Nephron progenitor cell (in vitro differentiated cells): ENCODE data around the gene TCF7L2.
A peak's percentile ranks its signal among the peaks of the same experiment; 100 is the strongest.

ENCODE experiments used
- DNase-seq: peaks from one replicate; pipeline ENCODE4 v3.0.0; 2021
- H3K27ac Mint-ChIP-seq: 2 replicates; pipeline ENCODE4 v1.8.0; 2021; ENCODE audit warnings: mild to moderate bottlenecking, moderate library complexity, mixed read lengths
- H3K27me3 Mint-ChIP-seq: 2 replicates; pipeline ENCODE4 v1.8.0; 2021; ENCODE audit warnings: mild to moderate bottlenecking, low read depth, mixed read lengths; ENCODE audit not compliant: poor library complexity
- H3K36me3 Mint-ChIP-seq: 2 replicates; pipeline ENCODE4 v1.8.0; 2021; ENCODE audit warnings: low read depth, mixed read lengths
- H3K4me1 Mint-ChIP-seq: 2 replicates; pipeline ENCODE4 v1.8.0; 2021; ENCODE audit warnings: mixed read lengths
- H3K4me3 Mint-ChIP-seq: 2 replicates; pipeline ENCODE4 v1.8.0; 2021; ENCODE audit warnings: mild to moderate bottlenecking, moderate library complexity, mixed read lengths
- H3K9me3 Mint-ChIP-seq: 2 replicates; pipeline ENCODE4 v1.8.0; 2021; ENCODE audit warnings: mild to moderate bottlenecking, moderate library complexity, mixed read lengths
- CTCF ChIP-seq: fragments of 200-600 bp; sonication (generic); IDR thresholded peaks from 2 replicates; pipeline ENCODE4 v1.5.0; 2021; ENCODE audit warnings: antibody characterized with exemption

Gene TCF7L2

GRCh38 chr10:113071446-113071845 lies 121.4 kb downstream of the TCF7L2 start:
- no peak for TF ChIP-seq CTCF
- H3K9me3 Mint-ChIP-seq = no peaks in the 10 kb centered on the region
- peaks cover 7% of the 10 kb centered on the region for H3K27me3 Mint-ChIP-seq
- H3K4me1 Mint-ChIP-seq = peaks cover 40% of the 10 kb centered on the region
- H3K27ac Mint-ChIP-seq = no peak overlapping the region
- no peak for DNase-seq
- H3K4me3 Mint-ChIP-seq = no peak overlapping the region
- peaks cover 25% of the 10 kb centered on the region for H3K36me3 Mint-ChIP-seq

GRCh38 chr10:113073549-113074189 lies 123.6 kb downstream of the TCF7L2 start:
- peaks cover 7% of the 10 kb centered on the region for H3K27me3 Mint-ChIP-seq
- peak overlapping the region; percentile 85 for H3K27ac Mint-ChIP-seq
- no peaks in the 10 kb centered on the region for H3K9me3 Mint-ChIP-seq
- peaks cover 33% of the 10 kb centered on the region for H3K4me1 Mint-ChIP-seq
- peaks cover 29% of the 10 kb centered on the region for H3K36me3 Mint-ChIP-seq
- DNase-seq = no peak
- no peak for TF ChIP-seq CTCF
- no peak overlapping the region for H3K4me3 Mint-ChIP-seq

GRCh38 chr10:113076949-113077348 lies 126.9 kb downstream of the TCF7L2 start:
- H3K27me3 Mint-ChIP-seq = peaks cover 7% of the 10 kb centered on the region
- no peak for TF ChIP-seq CTCF
- peaks cover 9% of the 10 kb centered on the region for H3K36me3 Mint-ChIP-seq
- H3K4me1 Mint-ChIP-seq = peaks cover 33% of the 10 kb centered on the region
- no peak for DNase-seq
- H3K9me3 Mint-ChIP-seq = no peaks in the 10 kb centered on the region
- no peak overlapping the region for H3K4me3 Mint-ChIP-seq
- H3K27ac Mint-ChIP-seq = no peak overlapping the region

DNA sequence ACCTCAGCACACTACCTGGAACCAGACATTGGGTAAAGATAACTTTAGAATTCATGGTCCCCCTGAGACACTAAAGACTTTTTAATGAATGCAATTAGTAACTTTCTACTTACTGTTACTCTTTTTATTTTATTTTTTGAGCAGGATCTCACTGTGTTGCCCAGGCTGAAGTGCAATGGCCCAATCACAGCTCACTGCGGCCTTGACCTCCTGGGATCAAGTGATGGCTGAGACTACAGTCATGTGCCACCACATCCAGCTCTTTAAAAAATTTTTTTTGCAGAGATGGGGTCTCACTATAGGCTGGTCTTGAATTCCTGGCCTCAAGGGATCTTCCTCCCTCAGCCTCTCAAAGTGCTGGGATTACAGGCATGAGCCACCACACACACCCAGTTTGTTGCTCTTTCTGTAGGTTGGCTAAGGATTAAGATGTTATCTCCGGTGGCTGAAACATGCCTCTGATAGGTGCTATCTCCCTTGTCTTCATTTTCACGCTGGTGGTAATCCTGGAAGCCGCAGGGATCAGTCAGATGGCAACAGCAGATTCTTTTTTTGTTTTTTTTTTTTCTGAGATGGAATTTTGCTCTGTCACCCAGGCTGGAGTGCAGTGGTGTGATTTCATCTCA lies 128.3 kb downstream of the TCF7L2 start:
- Mint-ChIP-seq H3K9me3 (no peaks in the 10 kb centered on the region), H3K27ac (no peak overlapping the region), H3K36me3 (peaks cover 9% of the 10 kb centered on the region), H3K4me3 (no peak overlapping the region), H3K27me3 (peaks cover 7% of the 10 kb centered on the region), H3K4me1 (peaks cover 27% of the 10 kb centered on the region)
- DNase-seq = no peak
- TF ChIP-seq CTCF = no peak

- no peak overlapping the region for H3K4me3 Mint-ChIP-seq
- H3K36me3 Mint-ChIP-seq = peaks cover 7% of the 10 kb centered on the region
- no peak for TF ChIP-seq CTCF
- no peaks in the 10 kb centered on the region for H3K9me3 Mint-ChIP-seq
- no peak for DNase-seq
- H3K4me1 Mint-ChIP-seq = peaks cover 12% of the 10 kb centered on the region
- H3K27me3 Mint-ChIP-seq = peaks cover 4% of the 10 kb centered on the region
- no peak overlapping the region for H3K27ac Mint-ChIP-seq
These were observed 130.2 kb downstream of the TCF7L2 start for GRCh38 chr10:113080061-113080924.
